Suprapubic skin (tissue), 4 donors: ENCODE measurements around the gene CTU1.

Source experiments
- EP300 ChIP-seq: sonication (generic); formaldehyde crosslinking; IDR thresholded peaks from one replicate; pipeline ENCODE4 v1.6.1; 2017; ENCODE audit warnings: antibody characterized with exemption
- POLR2A ChIP-seq, 2 donors: fragments of 450-650 bp; IDR thresholded peaks; one replicate each; pipeline ENCODE4 v1.6.1; 2017; ENCODE audit warnings: antibody characterized with exemption in 2 of 2, mild to moderate bottlenecking in 2 of 2, moderate library complexity in 2 of 2
- POLR2AphosphoS5 ChIP-seq, 3 donors: sonication (generic); formaldehyde crosslinking; IDR thresholded peaks; one replicate each; pipeline ENCODE4 v1.6.1; 2017; ENCODE audit warnings: antibody characterized with exemption in 3 of 3
- TF ChIP-seq, protein P1 (sequence below), 2 donors: fragments of 200-600 bp in 1 of 2; fragments of 450-650 bp in 1 of 2; sonication (generic) in 1 of 2; IDR thresholded peaks; one replicate each; pipeline ENCODE4 v1.5.1; 2016 to 2019; ENCODE audit warnings: antibody characterized with exemption in 2 of 2, mild to moderate bottlenecking in 1 of 2, moderate library complexity in 1 of 2

DNA sequence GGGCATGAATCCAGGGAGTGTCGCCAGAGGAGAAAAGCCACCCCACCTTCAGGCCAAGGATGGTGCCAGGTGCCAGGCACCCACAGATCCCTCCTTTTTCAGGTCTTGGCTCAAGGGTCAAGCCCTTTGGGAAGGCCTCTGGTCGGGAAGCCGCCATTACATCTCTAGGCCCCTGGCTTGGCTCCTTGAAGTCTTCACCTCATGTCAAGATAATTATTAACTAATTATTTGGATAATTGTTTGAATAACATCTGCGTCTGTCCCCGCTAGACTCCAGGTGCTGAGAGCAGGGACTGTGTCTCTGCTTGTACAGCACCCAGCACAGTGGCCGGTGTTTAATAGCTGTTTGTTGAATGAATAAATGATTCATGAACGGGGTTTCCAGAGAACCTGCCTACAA lies 44.5 kb downstream of the CTU1 start:
- TF ChIP-seq, protein P1, sequence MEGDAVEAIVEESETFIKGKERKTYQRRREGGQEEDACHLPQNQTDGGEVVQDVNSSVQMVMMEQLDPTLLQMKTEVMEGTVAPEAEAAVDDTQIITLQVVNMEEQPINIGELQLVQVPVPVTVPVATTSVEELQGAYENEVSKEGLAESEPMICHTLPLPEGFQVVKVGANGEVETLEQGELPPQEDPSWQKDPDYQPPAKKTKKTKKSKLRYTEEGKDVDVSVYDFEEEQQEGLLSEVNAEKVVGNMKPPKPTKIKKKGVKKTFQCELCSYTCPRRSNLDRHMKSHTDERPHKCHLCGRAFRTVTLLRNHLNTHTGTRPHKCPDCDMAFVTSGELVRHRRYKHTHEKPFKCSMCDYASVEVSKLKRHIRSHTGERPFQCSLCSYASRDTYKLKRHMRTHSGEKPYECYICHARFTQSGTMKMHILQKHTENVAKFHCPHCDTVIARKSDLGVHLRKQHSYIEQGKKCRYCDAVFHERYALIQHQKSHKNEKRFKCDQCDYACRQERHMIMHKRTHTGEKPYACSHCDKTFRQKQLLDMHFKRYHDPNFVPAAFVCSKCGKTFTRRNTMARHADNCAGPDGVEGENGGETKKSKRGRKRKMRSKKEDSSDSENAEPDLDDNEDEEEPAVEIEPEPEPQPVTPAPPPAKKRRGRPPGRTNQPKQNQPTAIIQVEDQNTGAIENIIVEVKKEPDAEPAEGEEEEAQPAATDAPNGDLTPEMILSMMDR (IDR thresholded peaks at IDR 0.05): no peak
- no peak for TF ChIP-seq POLR2A (IDR thresholded peaks at IDR 0.05)
- no peak for TF ChIP-seq EP300
- TF ChIP-seq POLR2AphosphoS5 (IDR thresholded peaks at IDR 0.05): no peak
